ENCODE results near the gene EFNA3.
A peak's percentile ranks its signal among the peaks of the same experiment; 100 is the strongest.

The EFNA3 gene

GRCh38 chr1:155050560-155051341, 27.9 kb upstream of the EFNA3 start, which contains the start of gene ADAM15:
TSS of gene ADAM15 (plus strand) at chr1:155051316. CDS start at chr1:155051387, 71 bp downstream.
- peaks cover 5 to 26% (median 22%) of the 10 kb centered on the region in 3 donors for H3K36me3 ChIP-seq
- H3K27me3 ChIP-seq = no peaks in the 10 kb centered on the region
- peak within 1 kb of the TSS; percentile 72 to 91 for H3K27ac ChIP-seq
- peak; percentile 86 to 92 for TF ChIP-seq CTCF (IDR thresholded peaks at IDR 0.05)
- H3K4me3 ChIP-seq = peak within 1 kb of the TSS; percentile 68 to 71
- intact Hi-C loops (cut with DNase I; ENCODE audit: low total_unique reads) = no loop called here
- DNase-seq = peak; percentile 76 to 91
- H3K4me1 ChIP-seq = peaks cover 6 to 30% (median 22%) of the 10 kb centered on the region in 4 donors
- no peaks in the 10 kb centered on the region for H3K9me3 ChIP-seq

DNA sequence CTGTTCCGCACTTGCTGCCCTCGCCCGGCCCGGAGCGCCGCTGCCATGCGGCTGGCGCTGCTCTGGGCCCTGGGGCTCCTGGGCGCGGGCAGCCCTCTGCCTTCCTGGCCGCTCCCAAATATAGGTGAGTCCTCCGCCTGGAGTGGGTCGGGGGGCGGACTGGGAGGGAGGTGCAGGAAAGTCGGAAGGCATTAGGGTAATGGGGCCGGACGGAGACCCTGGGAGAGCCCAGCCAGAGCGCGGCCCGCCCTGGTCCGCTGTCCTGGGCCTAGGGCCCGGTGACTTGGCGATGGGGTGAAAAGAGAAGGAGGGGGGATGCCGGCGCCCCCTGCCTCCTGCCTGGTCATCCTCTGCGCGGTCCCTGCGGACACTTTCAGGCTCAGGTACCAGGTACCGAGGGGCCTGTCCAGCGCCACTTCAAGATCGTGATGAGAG, 27.3 kb upstream of the EFNA3 start:
- H3K9me3 ChIP-seq = no peaks in the 10 kb centered on the region
- H3K27ac ChIP-seq = peak overlapping the region; percentile 72 to 91
- no peak for TF ChIP-seq CTCF (IDR thresholded peaks at IDR 0.05)
- H3K27me3 ChIP-seq = no peaks in the 10 kb centered on the region
- H3K4me3 ChIP-seq = peak overlapping the region; percentile 68 to 71
- H3K36me3 ChIP-seq = peaks cover 5 to 32% (median 28%) of the 10 kb centered on the region in 3 donors
- intact Hi-C loops (cut with DNase I; ENCODE audit: low total_unique reads) = no loop called here
- peaks cover 6 to 30% (median 22%) of the 10 kb centered on the region in 4 donors for H3K4me1 ChIP-seq
- DNase-seq = no peak

DNA sequence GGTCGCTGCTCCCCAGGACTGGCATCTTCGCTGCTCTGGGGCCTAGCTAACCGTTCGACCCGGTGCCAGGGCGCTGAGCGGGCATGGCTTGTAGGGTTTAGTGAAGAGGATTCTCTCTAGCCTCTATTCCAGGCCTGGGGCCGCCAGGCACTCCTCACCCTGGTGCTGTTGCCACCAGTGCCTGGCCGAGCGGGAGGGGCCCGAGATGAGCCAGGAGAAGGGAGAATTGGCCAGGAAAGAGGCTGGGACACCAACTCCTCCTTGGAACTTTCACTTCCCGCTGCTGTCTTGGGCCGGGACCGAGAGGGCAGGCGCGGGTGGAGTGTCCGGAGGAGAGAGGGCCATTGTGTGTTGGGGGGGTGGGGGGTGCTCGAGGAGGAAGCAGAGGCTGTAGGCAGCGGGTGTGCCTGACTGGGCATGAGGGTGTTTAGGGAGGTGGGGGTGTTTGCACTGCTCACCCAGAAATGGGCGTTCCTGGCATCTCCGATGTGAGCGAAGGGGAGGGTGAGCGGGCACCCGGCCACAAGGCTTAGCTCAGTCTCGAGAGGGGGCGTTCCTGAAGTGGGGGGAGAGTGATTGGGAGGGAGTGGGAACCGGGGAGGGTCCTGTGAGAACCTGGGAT, 26.7 kb upstream of the EFNA3 start:
- Histone ChIP-seq H3K4me1 (peaks cover 6 to 30% (median 22%) of the 10 kb centered on the region in 4 donors), H3K9me3 (no peaks in the 10 kb centered on the region), H3K4me3 (peak overlapping the region; percentile 68 to 71), H3K36me3 (peaks cover 9 to 38% (median 33%) of the 10 kb centered on the region in 3 donors), H3K27ac (peak overlapping the region; percentile 72 to 91), H3K27me3 (no peaks in the 10 kb centered on the region)
- intact Hi-C loops (cut with DNase I; ENCODE audit: low total_unique reads) = no loop called here
- TF ChIP-seq CTCF (IDR thresholded peaks at IDR 0.05) = no peak
- DNase-seq = peak; percentile 58 to 85

GRCh38 chr1:155052439-155053395, 25.9 kb upstream of the EFNA3 start:
- peak in 1 of 2 experiments; percentile 2 for TF ChIP-seq CTCF (IDR thresholded peaks at IDR 0.05)
- H3K27me3 ChIP-seq = no peaks in the 10 kb centered on the region
- H3K4me1 ChIP-seq = peaks cover 6 to 30% (median 22%) of the 10 kb centered on the region in 4 donors
- H3K9me3 ChIP-seq = no peaks in the 10 kb centered on the region
- H3K27ac ChIP-seq = peak overlapping the region; percentile 72 to 91
- no peak for DNase-seq
- peaks cover 17 to 46% (median 42%) of the 10 kb centered on the region in 3 donors for H3K36me3 ChIP-seq
- intact Hi-C loops (cut with DNase I; ENCODE audit: low total_unique reads) = no loop called here
- H3K4me3 ChIP-seq = peak overlapping the region; percentile 68 to 71

DNA sequence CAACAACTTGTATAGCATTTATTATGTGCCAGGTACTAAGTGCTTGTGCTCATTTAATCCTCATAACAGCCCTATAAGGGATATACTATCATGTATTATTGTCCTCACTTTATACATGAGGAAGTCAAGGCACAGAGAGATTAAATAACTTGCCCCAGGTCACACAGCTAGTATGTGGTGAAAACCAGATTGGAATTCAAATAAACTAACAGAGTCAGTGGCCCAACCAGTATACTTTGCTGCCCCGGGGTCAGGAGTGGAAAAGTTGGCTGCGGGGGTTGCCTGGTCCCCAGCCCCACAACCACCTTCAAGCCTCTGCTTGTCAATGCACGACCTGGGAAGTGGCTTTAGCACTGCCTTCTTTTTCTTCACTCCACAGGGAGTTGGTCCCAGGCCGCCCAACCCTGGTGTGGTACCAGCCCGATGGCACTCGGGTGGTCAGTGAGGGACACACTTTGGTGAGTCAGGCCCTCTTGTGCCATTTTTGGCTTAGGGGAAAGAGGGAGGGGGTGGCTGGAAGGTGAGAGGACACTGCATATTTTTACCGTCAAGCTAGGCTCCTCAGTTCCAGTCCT, 25.0 kb upstream of the EFNA3 start:
- peaks cover 6 to 30% (median 22%) of the 10 kb centered on the region in 4 donors for H3K4me1 ChIP-seq
- no peak for TF ChIP-seq CTCF (IDR thresholded peaks at IDR 0.05)
- H3K9me3 ChIP-seq = no peaks in the 10 kb centered on the region
- H3K27me3 ChIP-seq = no peaks in the 10 kb centered on the region
- no peak overlapping the region for H3K27ac ChIP-seq
- no peak overlapping the region for H3K4me3 ChIP-seq
- H3K36me3 ChIP-seq = peaks cover 19 to 55% (median 51%) of the 10 kb centered on the region in 3 donors
- intact Hi-C loops (cut with DNase I; ENCODE audit: low total_unique reads) = no loop called here
- DNase-seq = no peak
